Upper lobe of right lung (tissue), 1 donor: ENCODE measurements around the gene WDR86. TPM values are rescaled to one million over a fixed set of nuclear protein-coding genes. Genes with fewer than 3 reads are reported as not detected.
A peak's percentile ranks its signal among the peaks of the same experiment; 100 is the strongest.

Experiments used
- ATAC-seq: fragments of 200-7000 bp; cut with Tn5 transposase; one replicate; pipeline ENCODE4 v1.9.1; 2020; ENCODE audit warnings: mild to moderate bottlenecking, moderate library complexity
- DNase-seq: peaks from one replicate; pipeline ENCODE4 v3.0.0-alpha.2; 2020
- H3K27ac ChIP-seq: fragments of 200-600 bp; one replicate; pipeline ENCODE4 v1.8.0; 2022
- H3K27me3 ChIP-seq: fragments of 200-600 bp; one replicate; pipeline ENCODE4 v1.8.0; 2022; ENCODE audit warnings: mild to moderate bottlenecking
- H3K36me3 ChIP-seq: fragments of 200-600 bp; one replicate; pipeline ENCODE4 v1.8.0; 2022
- H3K4me1 ChIP-seq: fragments of 200-600 bp; one replicate; pipeline ENCODE4 v1.8.0; 2022
- H3K4me3 ChIP-seq: fragments of 200-600 bp; one replicate; pipeline ENCODE4 v1.8.0; 2022; ENCODE audit warnings: mild to moderate bottlenecking
- H3K9me3 ChIP-seq: fragments of 200-600 bp; one replicate; pipeline ENCODE4 v1.8.0; 2022
- intact Hi-C: fragments of 100-400 bp; cut with DNase I; formaldehyde crosslinking; loops from one replicate; pipeline ENCODE4 v1.11.0; 2022
- total RNA-seq: library from RNA; stranded (reverse); fragmentation: NEBNext Ultra II Directional; extraction: Animal tissue kit (Norgen Biotek cat#: 25700); gene quantifications from one replicate; pipeline ENCODE4 v1.2.1, GENCODE V29; 2021
- TF ChIP-seq, protein P1 (sequence below): fragments of 200-600 bp; IDR thresholded peaks from one replicate; pipeline ENCODE4 v1.8.0; 2022; ENCODE audit warnings: antibody characterized with exemption
- donor health status: DM: no; HTN: yes; CAD: no; lungs with severe emphysema.

WDR86 gene
- total RNA-seq, 1 donor from 2014 or later = 1.3 TPM

DNA sequence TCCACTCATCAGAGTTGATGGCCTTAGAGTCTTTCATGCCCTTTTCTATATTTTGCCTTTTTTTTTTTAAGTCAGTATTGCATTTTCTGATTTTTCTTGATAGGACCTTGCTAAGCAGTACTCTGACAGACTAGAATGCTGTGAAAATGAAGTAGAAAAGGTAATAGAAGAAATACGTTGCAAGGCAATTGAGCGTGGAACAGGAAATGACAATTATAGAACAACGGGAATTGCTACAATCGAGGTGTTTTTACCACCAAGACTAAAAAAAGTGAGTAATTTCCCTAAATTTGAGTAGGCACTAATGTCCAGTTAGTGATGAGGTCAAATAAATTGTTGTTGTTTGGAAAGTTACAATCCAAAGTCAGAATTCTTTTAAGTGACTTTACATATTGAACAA lies 60.9 kb downstream of the WDR86 start:
- no peak for DNase-seq
- intact Hi-C loops = no loop called here
- no peak for ATAC-seq
- H3K9me3 ChIP-seq = no peaks in the 10 kb centered on the region
- peaks cover 10% of the 10 kb centered on the region for H3K4me1 ChIP-seq
- TF ChIP-seq, protein P1, sequence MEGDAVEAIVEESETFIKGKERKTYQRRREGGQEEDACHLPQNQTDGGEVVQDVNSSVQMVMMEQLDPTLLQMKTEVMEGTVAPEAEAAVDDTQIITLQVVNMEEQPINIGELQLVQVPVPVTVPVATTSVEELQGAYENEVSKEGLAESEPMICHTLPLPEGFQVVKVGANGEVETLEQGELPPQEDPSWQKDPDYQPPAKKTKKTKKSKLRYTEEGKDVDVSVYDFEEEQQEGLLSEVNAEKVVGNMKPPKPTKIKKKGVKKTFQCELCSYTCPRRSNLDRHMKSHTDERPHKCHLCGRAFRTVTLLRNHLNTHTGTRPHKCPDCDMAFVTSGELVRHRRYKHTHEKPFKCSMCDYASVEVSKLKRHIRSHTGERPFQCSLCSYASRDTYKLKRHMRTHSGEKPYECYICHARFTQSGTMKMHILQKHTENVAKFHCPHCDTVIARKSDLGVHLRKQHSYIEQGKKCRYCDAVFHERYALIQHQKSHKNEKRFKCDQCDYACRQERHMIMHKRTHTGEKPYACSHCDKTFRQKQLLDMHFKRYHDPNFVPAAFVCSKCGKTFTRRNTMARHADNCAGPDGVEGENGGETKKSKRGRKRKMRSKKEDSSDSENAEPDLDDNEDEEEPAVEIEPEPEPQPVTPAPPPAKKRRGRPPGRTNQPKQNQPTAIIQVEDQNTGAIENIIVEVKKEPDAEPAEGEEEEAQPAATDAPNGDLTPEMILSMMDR = no peak
- H3K27me3 ChIP-seq = no peaks in the 10 kb centered on the region
- no peak overlapping the region for H3K4me3 ChIP-seq
- H3K27ac ChIP-seq = peak overlapping the region; percentile 72
- peaks cover 66% of the 10 kb centered on the region for H3K36me3 ChIP-seq

DNA sequence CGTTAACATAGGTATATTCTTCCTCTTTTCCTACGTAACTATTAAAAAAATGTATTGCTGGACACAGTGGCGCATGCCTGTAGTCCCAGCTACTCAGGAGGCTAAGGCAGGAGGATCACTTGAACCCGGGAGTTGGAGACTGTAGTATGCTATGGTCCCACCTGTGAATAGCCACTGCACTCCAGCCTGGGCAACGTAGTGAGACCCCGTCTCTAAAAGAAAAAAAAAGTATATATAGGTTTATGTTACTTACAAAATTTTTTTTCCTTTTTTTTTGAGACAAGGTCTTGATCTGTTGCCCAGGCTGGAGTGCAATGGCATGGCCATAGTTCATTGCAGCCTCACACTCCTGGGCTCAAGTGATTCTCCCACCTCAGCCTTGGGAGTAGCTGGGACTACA lies 62.6 kb downstream of the WDR86 start:
- Histone ChIP-seq H3K27ac (no peak overlapping the region), H3K4me3 (no peak overlapping the region), H3K9me3 (no peaks in the 10 kb centered on the region), H3K27me3 (no peaks in the 10 kb centered on the region), H3K4me1 (peaks cover 24% of the 10 kb centered on the region), H3K36me3 (peaks cover 49% of the 10 kb centered on the region)
- DNase-seq (no peak), ATAC-seq (no peak)
- intact Hi-C loops = no loop called here
- TF ChIP-seq, protein P1 = no peak

DNA sequence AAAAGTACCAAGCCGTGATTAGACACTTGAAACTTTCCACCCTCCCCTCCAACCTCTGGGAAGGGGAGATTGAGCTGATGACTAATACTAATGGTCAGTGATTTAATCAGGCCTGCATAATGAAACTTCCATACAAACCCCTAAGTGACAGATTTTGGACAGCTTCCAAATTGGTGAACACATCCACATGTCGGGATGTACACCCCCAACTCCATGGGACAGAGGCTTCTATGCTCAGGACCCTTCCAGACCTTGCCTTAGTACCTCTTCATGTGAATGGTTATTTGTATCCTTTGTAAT lies 63.4 kb downstream of the WDR86 start:
- TF ChIP-seq, protein P1 = no peak
- no peak for ATAC-seq
- DNase-seq = no peak
- Histone ChIP-seq H3K4me1 (peaks cover 24% of the 10 kb centered on the region), H3K27me3 (no peaks in the 10 kb centered on the region), H3K9me3 (no peaks in the 10 kb centered on the region), H3K4me3 (no peak overlapping the region), H3K36me3 (peaks cover 41% of the 10 kb centered on the region), H3K27ac (no peak overlapping the region)
- intact Hi-C loops = no loop called here

DNA sequence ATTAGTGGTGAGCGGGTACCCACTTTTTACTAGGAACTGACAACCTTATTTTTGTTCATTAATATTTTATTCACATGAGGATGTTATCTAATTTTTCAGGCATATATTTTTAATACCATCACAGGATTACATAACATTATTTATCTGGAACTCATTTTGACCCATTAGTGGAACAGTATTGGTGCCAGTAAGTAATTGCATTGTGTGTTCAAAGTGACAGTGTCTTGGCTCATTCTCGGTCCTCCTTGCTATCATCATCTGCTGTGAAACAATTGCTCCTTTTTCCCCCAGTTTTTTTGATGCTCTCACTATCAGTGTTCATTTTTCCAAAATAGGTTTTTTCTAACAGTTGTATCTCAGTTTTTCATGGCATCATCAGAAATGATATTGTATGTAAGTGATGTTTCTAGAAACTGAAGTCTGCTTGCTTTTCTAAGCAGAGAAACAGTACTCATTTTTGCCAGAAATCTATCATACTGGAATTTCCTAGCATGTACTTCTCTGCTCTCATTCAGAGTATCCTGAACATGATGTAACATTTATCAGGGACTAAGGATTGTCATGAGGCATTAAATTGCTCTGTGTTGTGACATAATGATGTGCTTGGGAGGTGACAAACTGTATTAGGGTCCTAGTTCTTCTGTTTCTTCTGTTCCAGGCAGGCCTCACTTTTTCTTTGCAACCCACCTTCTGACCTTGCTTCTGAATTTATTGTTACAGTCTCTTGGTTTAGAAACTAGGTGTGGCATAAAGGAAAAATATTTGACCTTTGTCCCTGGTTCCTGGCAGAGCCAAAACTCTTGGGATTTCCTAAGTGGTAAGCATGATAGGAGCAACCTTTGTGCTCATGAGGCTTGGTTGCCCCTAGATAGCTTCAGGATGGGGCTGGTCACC lies 64.0 kb downstream of the WDR86 start:
- Histone ChIP-seq H3K9me3 (no peaks in the 10 kb centered on the region), H3K36me3 (peaks cover 35% of the 10 kb centered on the region), H3K27me3 (no peaks in the 10 kb centered on the region), H3K27ac (no peak overlapping the region), H3K4me1 (peaks cover 28% of the 10 kb centered on the region), H3K4me3 (no peak overlapping the region)
- intact Hi-C loops = no loop called here
- DNase-seq = no peak
- TF ChIP-seq, protein P1 = no peak
- no peak for ATAC-seq

DNA sequence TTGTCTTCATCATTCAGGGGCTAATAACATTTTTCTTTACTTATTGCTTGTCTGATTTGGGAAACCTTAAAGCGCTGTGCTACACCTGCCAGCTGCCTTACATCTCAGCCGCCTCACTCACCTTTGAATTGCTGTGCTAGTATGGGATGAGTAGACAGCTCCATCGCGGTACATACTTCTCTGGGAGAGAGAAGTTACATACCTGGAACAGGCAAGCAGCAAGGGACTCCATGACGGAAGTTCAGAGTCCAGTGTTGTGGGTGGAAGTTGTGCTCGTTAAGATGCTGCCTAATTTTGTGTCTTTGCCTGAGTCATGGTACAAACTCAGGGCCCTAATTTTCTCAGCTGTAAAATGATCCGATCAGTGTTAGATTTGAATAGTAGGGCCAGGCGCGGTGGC lies 66.3 kb downstream of the WDR86 start:
- ATAC-seq (no peak), DNase-seq (no peak)
- intact Hi-C loops = no loop called here
- H3K27ac ChIP-seq = no peak overlapping the region
- no peaks in the 10 kb centered on the region for H3K9me3 ChIP-seq
- peaks cover 30% of the 10 kb centered on the region for H3K36me3 ChIP-seq
- TF ChIP-seq, protein P1 = no peak
- peaks cover 25% of the 10 kb centered on the region for H3K4me1 ChIP-seq
- no peak overlapping the region for H3K4me3 ChIP-seq
- no peaks in the 10 kb centered on the region for H3K27me3 ChIP-seq
